Activated naive CD8-positive, alpha-beta T cell treated with anti-CD3 and anti-CD28 coated beads, Interleukin-2, amount 50 U/mL, for 24 hours (primary cell): ENCODE data around the gene YY1AP1.
"Not testable (repeated sequence)": the region's sequence is repeated elsewhere in the genome, so short reads cannot be mapped to it uniquely, and the experiment has no call there.

Source experiments
- ATAC-seq: fragments of 150-1000 bp; cut with Tn5 transposase; one replicate; pipeline ENCODE4 v1.10.0; 2021
- DNase-seq: peaks from one replicate; pipeline ENCODE4 v3.0.0; 2021
- H3K27ac Mint-ChIP-seq: one replicate; pipeline ENCODE4 v1.8.0; 2021; ENCODE audit warnings: mild to moderate bottlenecking, mixed read lengths
- H3K27me3 Mint-ChIP-seq: one replicate; pipeline ENCODE4 v1.8.0; 2021; ENCODE audit warnings: mixed read lengths
- H3K36me3 Mint-ChIP-seq: one replicate; pipeline ENCODE4 v1.8.0; 2021; ENCODE audit warnings: low read depth, mixed read lengths
- H3K4me1 Mint-ChIP-seq: one replicate; pipeline ENCODE4 v1.8.0; 2021; ENCODE audit warnings: mixed read lengths
- H3K4me3 Mint-ChIP-seq: one replicate; pipeline ENCODE4 v1.8.0; 2021; ENCODE audit warnings: mild to moderate bottlenecking, moderate library complexity, mixed read lengths
- H3K9me3 Mint-ChIP-seq: one replicate; pipeline ENCODE4 v1.8.0; 2021; ENCODE audit warnings: mixed read lengths

YY1AP1 gene

GRCh38 chr1:155678992-155679391 is 9.6 kb downstream of the YY1AP1 start:
- H3K9me3 Mint-ChIP-seq, DNase-seq, H3K4me3 Mint-ChIP-seq, H3K27me3 Mint-ChIP-seq, ATAC-seq, H3K27ac Mint-ChIP-seq: not testable (repeated sequence)
- peaks cover 52% of the 10 kb centered on the region for H3K36me3 Mint-ChIP-seq
- H3K4me1 Mint-ChIP-seq: peaks cover 23% of the 10 kb centered on the region

GRCh38 chr1:155678027-155678426 is 10.5 kb downstream of the YY1AP1 start:
- Mint-ChIP-seq H3K27ac (no peak overlapping the region), H3K36me3 (peaks cover 55% of the 10 kb centered on the region), H3K4me3 (no peak overlapping the region)

GRCh38 chr1:155673003-155673402 is 15.6 kb downstream of the YY1AP1 start:
- H3K36me3 Mint-ChIP-seq: peaks cover 67% of the 10 kb centered on the region
- ATAC-seq (no peak), DNase-seq (no peak)
- no peak overlapping the region for H3K27ac Mint-ChIP-seq
- H3K4me1 Mint-ChIP-seq: no peaks in the 10 kb centered on the region
- H3K27me3 Mint-ChIP-seq: no peaks in the 10 kb centered on the region
- no peaks in the 10 kb centered on the region for H3K9me3 Mint-ChIP-seq
- no peak overlapping the region for H3K4me3 Mint-ChIP-seq

More at GRCh38 chr1:155678027-155678426, 10.5 kb downstream of the YY1AP1 start:
- ATAC-seq (no peak), DNase-seq (no peak)
- no peaks in the 10 kb centered on the region for H3K9me3 Mint-ChIP-seq
- H3K4me1 Mint-ChIP-seq: peaks cover 17% of the 10 kb centered on the region
- H3K27me3 Mint-ChIP-seq: no peaks in the 10 kb centered on the region

- Mint-ChIP-seq H3K4me1 (no peaks in the 10 kb centered on the region), H3K27me3 (no peaks in the 10 kb centered on the region), H3K9me3 (no peaks in the 10 kb centered on the region), H3K4me3 (no peak overlapping the region), H3K36me3 (peaks cover 68% of the 10 kb centered on the region), H3K27ac (no peak overlapping the region)
- DNase-seq: no peak
- no peak for ATAC-seq
These were observed 16.8 kb downstream of the YY1AP1 start for GRCh38 chr1:155671750-155672149.

- no peak for DNase-seq
- no peak overlapping the region for H3K27ac Mint-ChIP-seq
- H3K36me3 Mint-ChIP-seq: peaks cover 57% of the 10 kb centered on the region
These were observed 19.1 kb downstream of the YY1AP1 start for GRCh38 chr1:155669233-155670162.

GRCh38 chr1:155661239-155661638 is 27.3 kb downstream of the YY1AP1 start:
- DNase-seq, H3K4me3 Mint-ChIP-seq, H3K27ac Mint-ChIP-seq, H3K4me1 Mint-ChIP-seq, H3K9me3 Mint-ChIP-seq, H3K27me3 Mint-ChIP-seq, ATAC-seq: not testable (repeated sequence)
- peaks cover 53% of the 10 kb centered on the region for H3K36me3 Mint-ChIP-seq

More at GRCh38 chr1:155669233-155670162, 19.1 kb downstream of the YY1AP1 start:
- H3K27me3 Mint-ChIP-seq: no peaks in the 10 kb centered on the region
- ATAC-seq: no peak
- H3K9me3 Mint-ChIP-seq: no peaks in the 10 kb centered on the region
- H3K4me1 Mint-ChIP-seq: no peaks in the 10 kb centered on the region
- no peak overlapping the region for H3K4me3 Mint-ChIP-seq

- Mint-ChIP-seq H3K36me3 (peaks cover 37% of the 10 kb centered on the region), H3K27ac (no peak overlapping the region), H3K4me3 (no peak overlapping the region), H3K4me1 (no peaks in the 10 kb centered on the region), H3K27me3 (no peaks in the 10 kb centered on the region), H3K9me3 (no peaks in the 10 kb centered on the region)
- no peak for ATAC-seq
- no peak for DNase-seq
These were observed 31.1 kb downstream of the YY1AP1 start for GRCh38 chr1:155657463-155657862.

- Mint-ChIP-seq H3K9me3 (no peaks in the 10 kb centered on the region), H3K27ac (no peak overlapping the region), H3K36me3 (peaks cover 3% of the 10 kb centered on the region), H3K4me3 (no peak overlapping the region), H3K27me3 (no peaks in the 10 kb centered on the region), H3K4me1 (peaks cover 2% of the 10 kb centered on the region)
- DNase-seq (no peak), ATAC-seq (no peak)
These were observed 35.6 kb downstream of the YY1AP1 start for GRCh38 chr1:155652951-155653350.

- Mint-ChIP-seq H3K4me3 (no peak overlapping the region), H3K27me3 (no peaks in the 10 kb centered on the region), H3K27ac (no peak overlapping the region), H3K4me1 (peaks cover 2% of the 10 kb centered on the region), H3K9me3 (no peaks in the 10 kb centered on the region), H3K36me3 (no peaks in the 10 kb centered on the region)
- ATAC-seq (no peak), DNase-seq (no peak)
These were observed 36.5 kb downstream of the YY1AP1 start for GRCh38 chr1:155651861-155652661.

- no peaks in the 10 kb centered on the region for H3K9me3 Mint-ChIP-seq
- no peaks in the 10 kb centered on the region for H3K36me3 Mint-ChIP-seq
- DNase-seq (no peak), ATAC-seq (no peak)
- no peak overlapping the region for H3K27ac Mint-ChIP-seq
- no peaks in the 10 kb centered on the region for H3K27me3 Mint-ChIP-seq
- H3K4me3 Mint-ChIP-seq: no peak overlapping the region
- H3K4me1 Mint-ChIP-seq: peaks cover 2% of the 10 kb centered on the region
These were observed 38.3 kb downstream of the YY1AP1 start for GRCh38 chr1:155650231-155650757.

GRCh38 chr1:155649676-155650075 is 38.9 kb downstream of the YY1AP1 start:
- peaks cover 2% of the 10 kb centered on the region for H3K4me1 Mint-ChIP-seq
- DNase-seq: no peak
- no peaks in the 10 kb centered on the region for H3K36me3 Mint-ChIP-seq
- H3K27me3 Mint-ChIP-seq: no peaks in the 10 kb centered on the region
- H3K9me3 Mint-ChIP-seq: no peaks in the 10 kb centered on the region
- no peak overlapping the region for H3K27ac Mint-ChIP-seq
- no peak for ATAC-seq
- H3K4me3 Mint-ChIP-seq: no peak overlapping the region

- DNase-seq (no peak), ATAC-seq (peak; percentile 77)
- H3K4me3 Mint-ChIP-seq: no peak overlapping the region
- H3K27ac Mint-ChIP-seq: no peak overlapping the region
- no peaks in the 10 kb centered on the region for H3K9me3 Mint-ChIP-seq
- no peaks in the 10 kb centered on the region for H3K36me3 Mint-ChIP-seq
- no peaks in the 10 kb centered on the region for H3K27me3 Mint-ChIP-seq
- peaks cover 2% of the 10 kb centered on the region for H3K4me1 Mint-ChIP-seq
These were observed 40.1 kb downstream of the YY1AP1 start for GRCh38 chr1:155648207-155649147.

GRCh38 chr1:155646307-155646706 is 42.3 kb downstream of the YY1AP1 start:
- Mint-ChIP-seq H3K4me1 (peaks cover 2% of the 10 kb centered on the region), H3K27ac (no peak overlapping the region)

GRCh38 chr1:155645648-155646047 is 42.9 kb downstream of the YY1AP1 start:
- ATAC-seq (no peak), DNase-seq (no peak)
- peaks cover 2% of the 10 kb centered on the region for H3K4me1 Mint-ChIP-seq
- peaks cover 6% of the 10 kb centered on the region for H3K9me3 Mint-ChIP-seq
- H3K36me3 Mint-ChIP-seq: peaks cover 9% of the 10 kb centered on the region
- H3K4me3 Mint-ChIP-seq: no peak overlapping the region
- H3K27ac Mint-ChIP-seq: no peak overlapping the region
- no peaks in the 10 kb centered on the region for H3K27me3 Mint-ChIP-seq

More at GRCh38 chr1:155646307-155646706, 42.3 kb downstream of the YY1AP1 start:
- ATAC-seq (no peak), DNase-seq (no peak)
- Mint-ChIP-seq H3K9me3 (peaks cover 6% of the 10 kb centered on the region), H3K4me3 (no peak overlapping the region), H3K36me3 (peaks cover 9% of the 10 kb centered on the region), H3K27me3 (no peaks in the 10 kb centered on the region)
